ENCODE data around the gene ATOSB. TPM values are rescaled to one million over a fixed set of nuclear protein-coding genes. Genes with fewer than 3 reads are reported as not detected.
A peak's percentile ranks its signal among the peaks of the same experiment; 100 is the strongest.

ATOSB gene
- total and polyA plus RNA-seq, 4 donors = 2.8 to 29.8 (median 5.6) TPM

DNA sequence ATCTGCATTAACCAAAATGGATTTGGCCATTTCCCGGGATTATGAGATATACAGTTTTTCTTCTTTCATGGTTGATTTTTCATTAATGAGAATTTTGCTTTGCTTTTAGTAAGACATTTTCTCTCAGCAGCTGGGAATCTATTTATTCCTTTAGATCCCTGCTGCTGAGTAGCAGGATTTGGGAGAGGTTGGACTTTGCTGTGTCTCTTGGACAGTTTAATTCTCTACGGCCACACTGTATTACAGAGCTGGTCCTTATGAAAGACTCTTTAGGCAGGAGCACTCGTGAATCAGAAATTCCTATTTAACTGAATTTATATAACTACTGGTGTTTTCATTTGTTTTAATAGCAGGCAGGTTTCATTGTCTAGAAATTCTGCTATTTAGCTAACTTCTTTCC is 47.8 kb upstream of the ATOSB start:
- Histone ChIP-seq H3K4me3 (ENCODE audit: low read depth in 1 of 3, low read length in 3 of 3) (peak overlapping the region in 1 of 3 donors; percentile 72), H3K4me1 (ENCODE audit: control insufficient read depth in 4 of 4, insufficient read depth in 4 of 4, low read length in 3 of 4) (peaks cover 0 to 20% (median 6%) of the 10 kb centered on the region in 4 donors), H3K36me3 (ENCODE audit: control insufficient read depth in 4 of 4, insufficient read depth in 3 of 4, low read depth in 1 of 4, low read length in 3 of 4) (no peaks in the 10 kb centered on the region), H3K27me3 (ENCODE audit: control insufficient read depth in 4 of 4, insufficient read depth in 4 of 4, low read length in 3 of 4) (no peaks in the 10 kb centered on the region), H3K9me3 (ENCODE audit: control insufficient read depth in 4 of 4, low read length in 3 of 4) (no peaks in the 10 kb centered on the region), H3K9ac (ENCODE audit: low read depth in 1 of 2, low read length in 2 of 2) (no peak overlapping the region), H3K27ac (ENCODE audit: low read depth in 1 of 2, low read length in 2 of 2) (peak overlapping the region in 1 of 2 donors; percentile 98)
- 44% methylated on average over 3 of the region's 3 CpGs for WGBS
- DNase-seq (ENCODE audit: low spot score) = no peak
- TF ChIP-seq RAD21 (IDR thresholded peaks at IDR 0.05) (no peak), NR2F2 (IDR thresholded peaks at IDR 0.05) (no peak), YY1 (IDR thresholded peaks at IDR 0.05) (no peak), RXRA (IDR thresholded peaks at IDR 0.05) (no peak), HNF4A (conservative IDR thresholded peaks at IDR 0.05) (peak; percentile 51 to 66), HNF4G (IDR thresholded peaks at IDR 0.05) (no peak), GABPA (IDR thresholded peaks at IDR 0.05 in 1 of 2, conservative IDR thresholded peaks at IDR 0.05 in 1 of 2) (no peak), REST (IDR thresholded peaks at IDR 0.05) (no peak), CTCF (IDR thresholded peaks at IDR 0.05; ENCODE audit: low read depth, low read length, missing input control) (no peak), TAF1 (conservative IDR thresholded peaks at IDR 0.05) (no peak), SP1 (IDR thresholded peaks at IDR 0.05) (peak; percentile 39), EGR1 (IDR thresholded peaks at IDR 0.05; ENCODE audit: low read depth in 2 of 2) (no peak), FOXA2 (IDR thresholded peaks at IDR 0.05) (no peak), FOXA1 (IDR thresholded peaks at IDR 0.05) (no peak), JUND (IDR thresholded peaks at IDR 0.05) (no peak)

- DNase-seq (ENCODE audit: low spot score) = no peak
- TF ChIP-seq RAD21 (IDR thresholded peaks at IDR 0.05) = no peak
- no peak for TF ChIP-seq NR2F2 (IDR thresholded peaks at IDR 0.05)
- TF ChIP-seq FOXA1 (IDR thresholded peaks at IDR 0.05) = no peak
- no peak for TF ChIP-seq FOXA2 (IDR thresholded peaks at IDR 0.05)
- TF ChIP-seq, protein P1, sequence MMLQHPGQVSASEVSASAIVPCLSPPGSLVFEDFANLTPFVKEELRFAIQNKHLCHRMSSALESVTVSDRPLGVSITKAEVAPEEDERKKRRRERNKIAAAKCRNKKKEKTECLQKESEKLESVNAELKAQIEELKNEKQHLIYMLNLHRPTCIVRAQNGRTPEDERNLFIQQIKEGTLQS (IDR thresholded peaks at IDR 0.05) = no peak
- TF ChIP-seq EGR1 (IDR thresholded peaks at IDR 0.05; ENCODE audit: low read depth in 2 of 2) = no peak
- TF ChIP-seq MAX (IDR thresholded peaks at IDR 0.05) = no peak
- no peak for TF ChIP-seq HNF4A (conservative IDR thresholded peaks at IDR 0.05)
- no peak for TF ChIP-seq JUND (IDR thresholded peaks at IDR 0.05)
- TF ChIP-seq YY1 (IDR thresholded peaks at IDR 0.05) = no peak
- TF ChIP-seq, protein P2, sequence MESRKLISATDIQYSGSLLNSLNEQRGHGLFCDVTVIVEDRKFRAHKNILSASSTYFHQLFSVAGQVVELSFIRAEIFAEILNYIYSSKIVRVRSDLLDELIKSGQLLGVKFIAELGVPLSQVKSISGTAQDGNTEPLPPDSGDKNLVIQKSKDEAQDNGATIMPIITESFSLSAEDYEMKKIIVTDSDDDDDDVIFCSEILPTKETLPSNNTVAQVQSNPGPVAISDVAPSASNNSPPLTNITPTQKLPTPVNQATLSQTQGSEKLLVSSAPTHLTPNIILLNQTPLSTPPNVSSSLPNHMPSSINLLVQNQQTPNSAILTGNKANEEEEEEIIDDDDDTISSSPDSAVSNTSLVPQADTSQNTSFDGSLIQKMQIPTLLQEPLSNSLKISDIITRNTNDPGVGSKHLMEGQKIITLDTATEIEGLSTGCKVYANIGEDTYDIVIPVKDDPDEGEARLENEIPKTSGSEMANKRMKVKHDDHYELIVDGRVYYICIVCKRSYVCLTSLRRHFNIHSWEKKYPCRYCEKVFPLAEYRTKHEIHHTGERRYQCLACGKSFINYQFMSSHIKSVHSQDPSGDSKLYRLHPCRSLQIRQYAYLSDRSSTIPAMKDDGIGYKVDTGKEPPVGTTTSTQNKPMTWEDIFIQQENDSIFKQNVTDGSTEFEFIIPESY (IDR thresholded peaks at IDR 0.05) = no peak
- no peak for TF ChIP-seq REST (IDR thresholded peaks at IDR 0.05)
- no peak for TF ChIP-seq TAF1 (conservative IDR thresholded peaks at IDR 0.05)
- TF ChIP-seq GABPA (IDR thresholded peaks at IDR 0.05 in 1 of 2, conservative IDR thresholded peaks at IDR 0.05 in 1 of 2) = no peak
- no peak for TF ChIP-seq RXRA (IDR thresholded peaks at IDR 0.05)
- 19% methylated on average over 11 of the region's 11 CpGs for WGBS
- H3K9ac ChIP-seq (ENCODE audit: low read depth in 1 of 2, low read length in 2 of 2) = peak overlapping the region; percentile 80 to 81
- H3K27me3 ChIP-seq (ENCODE audit: control insufficient read depth in 4 of 4, insufficient read depth in 4 of 4, low read length in 3 of 4) = no peaks in the 10 kb centered on the region
- peak overlapping the region; percentile 93 to 98 for H3K27ac ChIP-seq (ENCODE audit: low read depth in 1 of 2, low read length in 2 of 2)
- H3K4me1 ChIP-seq (ENCODE audit: control insufficient read depth in 4 of 4, insufficient read depth in 4 of 4, low read length in 3 of 4) = peaks cover 0 to 20% (median 6%) of the 10 kb centered on the region in 4 donors
- H3K36me3 ChIP-seq (ENCODE audit: control insufficient read depth in 4 of 4, insufficient read depth in 3 of 4, low read depth in 1 of 4, low read length in 3 of 4) = no peaks in the 10 kb centered on the region
- H3K9me3 ChIP-seq (ENCODE audit: control insufficient read depth in 4 of 4, low read length in 3 of 4) = no peaks in the 10 kb centered on the region
- H3K4me3 ChIP-seq (ENCODE audit: low read depth in 1 of 3, low read length in 3 of 3) = peak overlapping the region; percentile 72 to 95 (median 89)
Observed at GRCh38 chr9:35162605-35163315, 47.1 kb upstream of the ATOSB start.

All from liver (tissue), 9 donors.